GM23338 (cell line): Measurements from ENCODE around the gene TRPV5. TPM values are rescaled to one million over a fixed set of nuclear protein-coding genes. Genes with fewer than 3 reads are reported as not detected.

Source experiments
- ATAC-seq: fragments of 200-7000 bp; cut with Tn5 transposase; 3 replicates; pipeline ENCODE4 v1.9.1; 2020
- DNase-seq: peaks from one replicate; pipeline ENCODE4 v3.0.0-alpha.2; 2015; ENCODE audit warnings: low spot score
- H2AFZ ChIP-seq: fragments of 200-600 bp; sonication (generic); 2 replicates; pipeline ENCODE4 v1.8.0; 2016; ENCODE audit warnings: antibody characterized with exemption, mild to moderate bottlenecking, moderate library complexity
- H3F3A ChIP-seq: fragments of 200-600 bp; sonication (generic); replicated peaks from 2 replicates; pipeline ENCODE4 v1.8.0; 2017; ENCODE audit warnings: antibody characterized with exemption, mixed run types, low read depth
- H3K27ac ChIP-seq: fragments of 200-600 bp; sonication (generic); 2 replicates; pipeline ENCODE4 v1.6.1; 2016; ENCODE audit warnings: low read depth
- H3K27me3 ChIP-seq: fragments of 200-600 bp; sonication (generic); 2 replicates; pipeline ENCODE4 v1.8.0; 2016; ENCODE audit warnings: mild to moderate bottlenecking, mixed run types, moderate library complexity; ENCODE audit not compliant: insufficient read depth
- H3K36me3 ChIP-seq: fragments of 200-600 bp; sonication (generic); 2 replicates; pipeline ENCODE4 v1.8.0; 2016; ENCODE audit warnings: mild to moderate bottlenecking; ENCODE audit not compliant: insufficient read depth
- H3K4me1 ChIP-seq: fragments of 200-600 bp; sonication (generic); 2 replicates; pipeline ENCODE4 v1.8.0; 2016; ENCODE audit warnings: mild to moderate bottlenecking, moderate library complexity; ENCODE audit not compliant: insufficient read depth
- H3K4me2 ChIP-seq: fragments of 200-600 bp; sonication (generic); 2 replicates; pipeline ENCODE4 v1.7.1; 2017; ENCODE audit warnings: mixed run types
- H3K4me3 ChIP-seq: fragments of 200-600 bp; sonication (generic); 2 replicates; pipeline ENCODE4 v1.6.1; 2016; ENCODE audit warnings: mixed run types
- H3K79me2 ChIP-seq: fragments of 200-600 bp; sonication (generic); replicated peaks from 2 replicates; pipeline ENCODE4 v1.8.0; 2017; ENCODE audit warnings: mild to moderate bottlenecking; ENCODE audit not compliant: insufficient read depth
- H3K9me2 ChIP-seq: fragments of 200-600 bp; sonication (generic); 2 replicates; pipeline ENCODE4 v1.8.0; 2017; ENCODE audit not compliant: insufficient read depth
- H4K20me1 ChIP-seq: fragments of 200-600 bp; sonication (generic); replicated peaks from 2 replicates; pipeline ENCODE4 v1.8.0; 2017; ENCODE audit warnings: mild to moderate bottlenecking; ENCODE audit not compliant: insufficient read depth
- H3K27ac Mint-ChIP-seq: 2 replicates; pipeline ENCODE4 v1.8.0; 2020; ENCODE audit warnings: inconsistent platforms, mild to moderate bottlenecking, moderate library complexity, mixed read lengths
- H3K27me3 Mint-ChIP-seq: 3 replicates; pipeline ENCODE4 v1.8.0; 2022; ENCODE audit warnings: low read depth, mild to moderate bottlenecking, moderate library complexity, mixed read lengths, inconsistent platforms; ENCODE audit not compliant: insufficient read depth, poor library complexity
- H3K36me3 Mint-ChIP-seq: 3 replicates; pipeline ENCODE4 v1.8.0; 2021; ENCODE audit warnings: low read depth, mild to moderate bottlenecking, inconsistent platforms, moderate library complexity, mixed read lengths
- H3K4me1 Mint-ChIP-seq: 3 replicates; pipeline ENCODE4 v1.8.0; 2020; ENCODE audit warnings: mild to moderate bottlenecking, inconsistent platforms, mixed read lengths
- H3K4me3 Mint-ChIP-seq: 3 replicates; pipeline ENCODE4 v1.8.0; 2021; ENCODE audit warnings: moderate library complexity, mild to moderate bottlenecking, inconsistent platforms, mixed read lengths
- H3K9me3 Mint-ChIP-seq: 3 replicates; pipeline ENCODE4 v1.8.0; 2020; ENCODE audit warnings: moderate library complexity, mild to moderate bottlenecking, inconsistent platforms, mixed read lengths
- CREB1 ChIP-seq: fragments of 250-450 bp; sonication (Bioruptor Pico); IDR thresholded peaks from 2 replicates; pipeline ENCODE4 v1.5.0; 2020; ENCODE audit warnings: low read depth, mild to moderate bottlenecking, moderate library complexity
- EZH2 ChIP-seq: fragments of 200-600 bp; sonication (generic); IDR thresholded peaks from one replicate; pipeline ENCODE4 v1.8.0; 2017; ENCODE audit warnings: antibody characterized with exemption, mild to moderate bottlenecking, low read depth; ENCODE audit not compliant: unreplicated experiment
- EZH2phosphoT487 ChIP-seq: fragments of 200-600 bp; sonication (generic); IDR thresholded peaks from one replicate; pipeline ENCODE4 v1.8.1; 2018; ENCODE audit warnings: antibody characterized with exemption; ENCODE audit not compliant: unreplicated experiment
- NANOG ChIP-seq: IDR thresholded peaks from 2 replicates; pipeline ENCODE4 v1.6.1; 2016; ENCODE audit warnings: antibody characterized with exemption, borderline replicate concordance
- POLR2AphosphoS5 ChIP-seq: IDR thresholded peaks from 2 replicates; pipeline ENCODE4 v1.6.1; 2016; ENCODE audit warnings: antibody characterized with exemption, low read depth
- ZNF331 ChIP-seq: fragments of 250-450 bp; sonication (Bioruptor Pico); IDR thresholded peaks from 2 replicates; pipeline ENCODE4 v1.5.0; 2020; ENCODE audit warnings: low read depth, mild to moderate bottlenecking, moderate library complexity
- ZNF462 ChIP-seq: fragments of 250-450 bp; sonication (Bioruptor Pico); IDR thresholded peaks from 2 replicates; pipeline ENCODE4 v1.5.0; 2020; ENCODE audit warnings: mild to moderate bottlenecking, moderate library complexity
- polyA plus RNA-seq: library from polyadenylated mRNA; unstranded; fragments of >200 nt; fragmentation: Nextera tagmentation; extraction: Ambion mirVana; gene quantifications from 2 replicates; pipeline ENCODE4 v1.2.1, GENCODE V29; 2016
- total RNA-seq: library from RNA; depleted of rRNA; stranded (reverse); fragments of >200 nt; shearing (Covaris generic); gene quantifications from 2 replicates; pipeline ENCODE4 v1.2.3, GENCODE V29; 2014

Gene TRPV5
- total and polyA plus RNA-seq, 2 experiments from 2014 or later, result not detected

GRCh38 chr7:142874409-142874808, 59.1 kb downstream of the TRPV5 start (continued):
- TF ChIP-seq ZNF462 (CRISPR knock-in tag), result no peak
- TF ChIP-seq CREB1, result no peak
- TF ChIP-seq NANOG, result no peak
- no peak for TF ChIP-seq POLR2AphosphoS5

GRCh38 chr7:142873871-142874270, 59.7 kb downstream of the TRPV5 start:
- Mint-ChIP-seq H3K36me3 (peaks cover 20% of the 10 kb centered on the region; the same call in 2 of the 3 replicates), H3K9me3 (peaks cover 5% of the 10 kb centered on the region; the same call in 1 of the 3 replicates), H3K27ac (no peak overlapping the region), H3K27me3 (peaks cover 7% of the 10 kb centered on the region), H3K4me1 (no peaks in the 10 kb centered on the region), H3K4me3 (no peak overlapping the region)
- DNase-seq (no peak), ATAC-seq (no peak)
- no peaks in the 10 kb centered on the region for H3F3A ChIP-seq
- no peaks in the 10 kb centered on the region for H3K36me3 ChIP-seq
- no peak overlapping the region for H3K4me2 ChIP-seq
- TF ChIP-seq ZNF462 (CRISPR knock-in tag), result no peak
- TF ChIP-seq ZNF331 (CRISPR knock-in tag), result no peak
- TF ChIP-seq NANOG, result no peak
- TF ChIP-seq EZH2phosphoT487, result no peak
- no peak for TF ChIP-seq EZH2
- H3K27me3 ChIP-seq, result no peaks in the 10 kb centered on the region
- no peaks in the 10 kb centered on the region for H3K9me2 ChIP-seq
- no peaks in the 10 kb centered on the region for H4K20me1 ChIP-seq
- no peak overlapping the region for H3K4me3 ChIP-seq
- H3K4me1 ChIP-seq, result no peaks in the 10 kb centered on the region
- no peak overlapping the region for H3K27ac ChIP-seq
- no peak overlapping the region for H2AFZ ChIP-seq
- H3K79me2 ChIP-seq, result no peaks in the 10 kb centered on the region
